ENCODE data around the gene RNF223.
"Not testable (repeated sequence)": the region's sequence is repeated elsewhere in the genome, so short reads cannot be mapped to it uniquely, and the experiment has no call there.

The RNF223 gene

GRCh38 chr1:1065940-1066304, 8.2 kb downstream of the RNF223 start:
- H3K4me1 ChIP-seq (ENCODE audit: control insufficient read depth, insufficient read depth, low read length) = not testable (repeated sequence)

GRCh38 chr1:1065265-1065939, 8.7 kb downstream of the RNF223 start:
- Histone ChIP-seq H3K4me1 (ENCODE audit: control insufficient read depth, insufficient read depth, low read length) (no peaks in the 10 kb centered on the region), H3K36me3 (ENCODE audit: control insufficient read depth, insufficient read depth, low read length) (no peaks in the 10 kb centered on the region), H3K9ac (ENCODE audit: low read depth, low read length) (no peak overlapping the region), H3K4me3 (ENCODE audit: low read depth, low read length) (no peak overlapping the region), H3K9me3 (ENCODE audit: control insufficient read depth, insufficient read depth, low read length) (no peaks in the 10 kb centered on the region), H3K27me3 (ENCODE audit: control insufficient read depth, insufficient read depth, low read length) (peaks cover 30% of the 10 kb centered on the region)

More at GRCh38 chr1:1065940-1066304, 8.2 kb downstream of the RNF223 start:
- H3K9ac ChIP-seq (ENCODE audit: low read depth, low read length); H3K36me3 ChIP-seq (ENCODE audit: control insufficient read depth, insufficient read depth, low read length); H3K9me3 ChIP-seq (ENCODE audit: control insufficient read depth, insufficient read depth, low read length); H3K4me3 ChIP-seq (ENCODE audit: low read depth, low read length): not testable (repeated sequence)
- H3K27me3 ChIP-seq (ENCODE audit: control insufficient read depth, insufficient read depth, low read length) = peaks cover 27% of the 10 kb centered on the region

- Histone ChIP-seq H3K36me3 (ENCODE audit: control insufficient read depth, insufficient read depth, low read length) (no peaks in the 10 kb centered on the region), H3K27me3 (ENCODE audit: control insufficient read depth, insufficient read depth, low read length) (peaks cover 28% of the 10 kb centered on the region), H3K9ac (ENCODE audit: low read depth, low read length) (no peak overlapping the region), H3K4me1 (ENCODE audit: control insufficient read depth, insufficient read depth, low read length) (no peaks in the 10 kb centered on the region), H3K4me3 (ENCODE audit: low read depth, low read length) (peak overlapping the region; percentile 22), H3K9me3 (ENCODE audit: control insufficient read depth, insufficient read depth, low read length) (no peaks in the 10 kb centered on the region)
Measured at GRCh38 chr1:1063945-1064831, 9.9 kb downstream of the RNF223 start.

GRCh38 chr1:1063261-1063944, 10.7 kb downstream of the RNF223 start:
- Histone ChIP-seq H3K9me3 (ENCODE audit: control insufficient read depth, insufficient read depth, low read length) (no peaks in the 10 kb centered on the region), H3K27me3 (ENCODE audit: control insufficient read depth, insufficient read depth, low read length) (peaks cover 33% of the 10 kb centered on the region), H3K4me3 (ENCODE audit: low read depth, low read length) (no peak overlapping the region), H3K36me3 (ENCODE audit: control insufficient read depth, insufficient read depth, low read length) (no peaks in the 10 kb centered on the region), H3K4me1 (ENCODE audit: control insufficient read depth, insufficient read depth, low read length) (no peaks in the 10 kb centered on the region), H3K9ac (ENCODE audit: low read depth, low read length) (no peak overlapping the region)

GRCh38 chr1:1062348-1063163, 11.6 kb downstream of the RNF223 start:
- Histone ChIP-seq H3K9ac (ENCODE audit: low read depth, low read length) (no peak overlapping the region), H3K9me3 (ENCODE audit: control insufficient read depth, insufficient read depth, low read length) (no peaks in the 10 kb centered on the region), H3K4me3 (ENCODE audit: low read depth, low read length) (no peak overlapping the region), H3K27me3 (ENCODE audit: control insufficient read depth, insufficient read depth, low read length) (peaks cover 35% of the 10 kb centered on the region), H3K4me1 (ENCODE audit: control insufficient read depth, insufficient read depth, low read length) (no peaks in the 10 kb centered on the region), H3K36me3 (ENCODE audit: control insufficient read depth, insufficient read depth, low read length) (no peaks in the 10 kb centered on the region)

- Histone ChIP-seq H3K9me3 (ENCODE audit: control insufficient read depth, insufficient read depth, low read length) (no peaks in the 10 kb centered on the region), H3K4me1 (ENCODE audit: control insufficient read depth, insufficient read depth, low read length) (no peaks in the 10 kb centered on the region), H3K9ac (ENCODE audit: low read depth, low read length) (no peak overlapping the region), H3K27me3 (ENCODE audit: control insufficient read depth, insufficient read depth, low read length) (peaks cover 35% of the 10 kb centered on the region), H3K4me3 (ENCODE audit: low read depth, low read length) (no peak overlapping the region), H3K36me3 (ENCODE audit: control insufficient read depth, insufficient read depth, low read length) (no peaks in the 10 kb centered on the region)
Measured at GRCh38 chr1:1061682-1062345, 12.3 kb downstream of the RNF223 start.

- peaks cover 35% of the 10 kb centered on the region for H3K27me3 ChIP-seq (ENCODE audit: control insufficient read depth, insufficient read depth, low read length)
- peak overlapping the region; percentile 54 for H3K4me3 ChIP-seq (ENCODE audit: low read depth, low read length)
- no peaks in the 10 kb centered on the region for H3K4me1 ChIP-seq (ENCODE audit: control insufficient read depth, insufficient read depth, low read length)
- no peaks in the 10 kb centered on the region for H3K9me3 ChIP-seq (ENCODE audit: control insufficient read depth, insufficient read depth, low read length)
- peaks cover 3% of the 10 kb centered on the region for H3K36me3 ChIP-seq (ENCODE audit: control insufficient read depth, insufficient read depth, low read length)
- H3K9ac ChIP-seq (ENCODE audit: low read depth, low read length) = no peak overlapping the region
Measured at GRCh38 chr1:1060281-1061000, 13.7 kb downstream of the RNF223 start.

- no peaks in the 10 kb centered on the region for H3K4me1 ChIP-seq (ENCODE audit: control insufficient read depth, insufficient read depth, low read length)
- no peak overlapping the region for H3K9ac ChIP-seq (ENCODE audit: low read depth, low read length)
- H3K4me3 ChIP-seq (ENCODE audit: low read depth, low read length) = peak overlapping the region; percentile 58
Measured at GRCh38 chr1:1059494-1060280, 14.4 kb downstream of the RNF223 start.

GRCh38 chr1:1058921-1059493, 15.1 kb downstream of the RNF223 start:
- Histone ChIP-seq H3K9ac (ENCODE audit: low read depth, low read length) (no peak overlapping the region), H3K4me1 (ENCODE audit: control insufficient read depth, insufficient read depth, low read length) (no peaks in the 10 kb centered on the region), H3K4me3 (ENCODE audit: low read depth, low read length) (peak overlapping the region; percentile 58), H3K9me3 (ENCODE audit: control insufficient read depth, insufficient read depth, low read length) (no peaks in the 10 kb centered on the region), H3K27me3 (ENCODE audit: control insufficient read depth, insufficient read depth, low read length) (peaks cover 35% of the 10 kb centered on the region), H3K36me3 (ENCODE audit: control insufficient read depth, insufficient read depth, low read length) (peaks cover 15% of the 10 kb centered on the region)

More at GRCh38 chr1:1059494-1060280, 14.4 kb downstream of the RNF223 start:
- peaks cover 35% of the 10 kb centered on the region for H3K27me3 ChIP-seq (ENCODE audit: control insufficient read depth, insufficient read depth, low read length)
- peaks cover 10% of the 10 kb centered on the region for H3K36me3 ChIP-seq (ENCODE audit: control insufficient read depth, insufficient read depth, low read length)
- H3K9me3 ChIP-seq (ENCODE audit: control insufficient read depth, insufficient read depth, low read length) = no peaks in the 10 kb centered on the region

Measured in iPS-15b (cell line).